Measurements from ENCODE around the gene TGM1. TPM values are rescaled to one million over a fixed set of nuclear protein-coding genes. Genes with fewer than 3 reads are reported as not detected.

TGM1 gene
- total RNA-seq, 4 donors from 2014 or later, result 0.52 to 3.3 (median 1.6) TPM

- no peaks in the 10 kb centered on the region for H3K9me3 ChIP-seq
- H3K27ac ChIP-seq (replicated peaks in 1 of 4), result no peak overlapping the region
- DNase-seq (ENCODE audit: extremely low spot score), result no peak
- H3K4me3 ChIP-seq, result no peak overlapping the region
- TF ChIP-seq POLR2A (IDR thresholded peaks at IDR 0.05; ENCODE audit: low read depth), result no peak
- no peak for TF ChIP-seq EP300 (IDR thresholded peaks at IDR 0.05)
- no peak for TF ChIP-seq CTCF (IDR thresholded peaks at IDR 0.05)
- TF ChIP-seq POLR2AphosphoS5 (IDR thresholded peaks at IDR 0.05), result no peak
- H3K4me1 ChIP-seq, result peaks cover 11 to 13% (median 13%) of the 10 kb centered on the region in 4 donors
- 95% methylated on average over 2 of the region's 2 CpGs for WGBS
- H3K36me3 ChIP-seq, result peaks cover 3 to 28% (median 22%) of the 10 kb centered on the region in 4 donors
- H3K27me3 ChIP-seq, result no peaks in the 10 kb centered on the region
- intact Hi-C loops (cut with DNase I), result no loop called here
These were observed 9.5 kb upstream of the TGM1 start for GRCh38 chr14:24272467-24272866.

- Histone ChIP-seq H3K27me3 (no peaks in the 10 kb centered on the region), H3K9me3 (no peaks in the 10 kb centered on the region), H3K4me3 (peak overlapping the region; percentile 70 to 95 (median 87)), H3K27ac (replicated peaks in 1 of 4) (peak overlapping the region; percentile 89 to 99 (median 94)), H3K36me3 (peaks cover 6 to 34% (median 28%) of the 10 kb centered on the region in 4 donors), H3K4me1 (peaks cover 11 to 13% (median 13%) of the 10 kb centered on the region in 4 donors)
- 29% methylated on average over 3 of the region's 3 CpGs for WGBS
- intact Hi-C loops (cut with DNase I), result no loop called here
- no peak for DNase-seq (ENCODE audit: extremely low spot score)
- no peak for TF ChIP-seq EP300 (IDR thresholded peaks at IDR 0.05)
- no peak for TF ChIP-seq POLR2AphosphoS5 (IDR thresholded peaks at IDR 0.05)
- TF ChIP-seq CTCF (IDR thresholded peaks at IDR 0.05), result no peak
- TF ChIP-seq POLR2A (IDR thresholded peaks at IDR 0.05; ENCODE audit: low read depth), result no peak
These were observed 8.9 kb upstream of the TGM1 start for GRCh38 chr14:24271834-24272263.

- Histone ChIP-seq H3K4me3 (peak within 1 kb of the TSS; percentile 70 to 95 (median 87)), H3K36me3 (peaks cover 12 to 40% (median 34%) of the 10 kb centered on the region in 4 donors), H3K27ac (replicated peaks in 1 of 4) (peak within 1 kb of the TSS; percentile 89 to 99 (median 94)), H3K27me3 (no peaks in the 10 kb centered on the region), H3K9me3 (no peaks in the 10 kb centered on the region), H3K4me1 (peaks cover 11 to 13% (median 13%) of the 10 kb centered on the region in 4 donors)
- no peak for TF ChIP-seq EP300 (IDR thresholded peaks at IDR 0.05)
- no peak for TF ChIP-seq POLR2A (IDR thresholded peaks at IDR 0.05; ENCODE audit: low read depth)
- peak; percentile 71 to 86 (median 81) for TF ChIP-seq CTCF (IDR thresholded peaks at IDR 0.05)
- TF ChIP-seq POLR2AphosphoS5 (IDR thresholded peaks at IDR 0.05), result peak; percentile 76 to 77
- peak; percentile 93 for DNase-seq (ENCODE audit: extremely low spot score)
- WGBS, result 8% methylated on average over 2 of the region's 61 CpGs
- intact Hi-C loops (cut with DNase I), result no loop called here
These were observed 8.3 kb upstream of the TGM1 start, which contains the start of gene RABGGTA for GRCh38 chr14:24271134-24271833. TSS of gene RABGGTA (minus strand) at chr14:24271597. CDS start at chr14:24271115, 482 bp downstream.

GRCh38 chr14:24270537-24271133 is 7.7 kb upstream of the TGM1 start:
- Histone ChIP-seq H3K27me3 (no peaks in the 10 kb centered on the region), H3K27ac (replicated peaks in 1 of 4) (peak overlapping the region; percentile 89 to 99 (median 94)), H3K4me1 (peaks cover 11 to 13% (median 13%) of the 10 kb centered on the region in 4 donors), H3K9me3 (no peaks in the 10 kb centered on the region), H3K4me3 (peak overlapping the region; percentile 70 to 95 (median 87)), H3K36me3 (peaks cover 16 to 46% (median 38%) of the 10 kb centered on the region in 4 donors)
- DNase-seq (ENCODE audit: extremely low spot score), result no peak
- 27% methylated on average over 6 of the region's 13 CpGs for WGBS
- intact Hi-C loops (cut with DNase I), result no loop called here
- no peak for TF ChIP-seq CTCF (IDR thresholded peaks at IDR 0.05)
- no peak for TF ChIP-seq POLR2AphosphoS5 (IDR thresholded peaks at IDR 0.05)
- no peak for TF ChIP-seq POLR2A (IDR thresholded peaks at IDR 0.05; ENCODE audit: low read depth)
- no peak for TF ChIP-seq EP300 (IDR thresholded peaks at IDR 0.05)
